Natural killer cell treated with Interleukin-12 subunit alpha and Interleukin-12 subunit beta and Interleukin-15 and Interleukin-18, amount 100 ng/mL, for 72 hours (primary cell): ENCODE data around the gene PHLPP2. TPM values are rescaled to one million over a fixed set of nuclear protein-coding genes. Genes with fewer than 3 reads are reported as not detected.
"Not testable (repeated sequence)": the region's sequence is repeated elsewhere in the genome, so short reads cannot be mapped to it uniquely, and the experiment has no call there.

Experiments
- ATAC-seq, 2 donors: fragments of 150-1000 bp; cut with Tn5 transposase in 1 of 2; sonication (Bioruptor Pico), chemical (Tn5 transposase) in 1 of 2; 2 replicates each; pipeline ENCODE4 v1.10.0; 2021
- DNase-seq: peaks from one replicate; pipeline ENCODE4 v3.0.0; 2022; ENCODE audit warnings: low spot score
- H3K27ac Mint-ChIP-seq, 2 donors: 1 replicate in 1 of 2; 2 replicates in 1 of 2; pipeline ENCODE4 v1.8.0; 2022; ENCODE audit warnings: mixed read lengths in 2 of 2, mild to moderate bottlenecking in 1 of 2, moderate library complexity in 1 of 2
- H3K27me3 Mint-ChIP-seq, 2 donors: 1 replicate in 1 of 2; 2 replicates in 1 of 2; pipeline ENCODE4 v1.8.0; 2022; ENCODE audit warnings: mixed read lengths in 2 of 2
- H3K36me3 Mint-ChIP-seq: one replicate; pipeline ENCODE4 v1.8.0; 2022; ENCODE audit warnings: mixed read lengths
- H3K4me1 Mint-ChIP-seq, 2 donors: 1 replicate in 1 of 2; 2 replicates in 1 of 2; pipeline ENCODE4 v1.8.0; 2022; ENCODE audit warnings: low read depth in 2 of 2, mixed read lengths in 2 of 2, mild to moderate bottlenecking in 1 of 2
- H3K4me3 Mint-ChIP-seq: one replicate; pipeline ENCODE4 v1.8.0; 2022; ENCODE audit warnings: mixed read lengths
- H3K9me3 Mint-ChIP-seq: 2 replicates; pipeline ENCODE4 v1.8.0; 2022; ENCODE audit warnings: mixed read lengths
- total RNA-seq, 2 donors: library from RNA; stranded (reverse); gene quantifications; one replicate each; pipeline ENCODE4 v1.2.3, GENCODE V29; 2022

The PHLPP2 gene
- total RNA-seq, 2 donors from 2014 or later: 14.4 to 15.7 TPM

- H3K36me3 Mint-ChIP-seq: peaks cover 4% of the 10 kb centered on the region
- peaks cover 0 to 5% of the 10 kb centered on the region in 2 donors for H3K4me1 Mint-ChIP-seq
- no peak for DNase-seq
- no peak for ATAC-seq
- no peaks in the 10 kb centered on the region for H3K9me3 Mint-ChIP-seq
- H3K27me3 Mint-ChIP-seq: no peaks in the 10 kb centered on the region
- no peak overlapping the region for H3K4me3 Mint-ChIP-seq
- no peak overlapping the region for H3K27ac Mint-ChIP-seq
Measured at GRCh38 chr16:71703333-71703732, 21.2 kb downstream of the PHLPP2 start.

GRCh38 chr16:71700831-71701230 lies 23.7 kb downstream of the PHLPP2 start:
- peaks cover 4% of the 10 kb centered on the region for H3K36me3 Mint-ChIP-seq
- DNase-seq (no peak), ATAC-seq (no peak)
- peaks cover 0 to 5% of the 10 kb centered on the region in 2 donors for H3K4me1 Mint-ChIP-seq
- no peak overlapping the region for H3K27ac Mint-ChIP-seq
- no peaks in the 10 kb centered on the region for H3K9me3 Mint-ChIP-seq
- no peak overlapping the region for H3K4me3 Mint-ChIP-seq
- H3K27me3 Mint-ChIP-seq: no peaks in the 10 kb centered on the region

GRCh38 chr16:71698491-71698890 lies 26.0 kb downstream of the PHLPP2 start:
- Mint-ChIP-seq H3K27ac (no peak overlapping the region), H3K36me3 (peaks cover 4% of the 10 kb centered on the region), H3K9me3 (no peaks in the 10 kb centered on the region), H3K27me3 (no peaks in the 10 kb centered on the region), H3K4me1 (peaks cover 0 to under 1% of the 10 kb centered on the region in 2 donors), H3K4me3 (no peak overlapping the region)
- ATAC-seq (no peak), DNase-seq (no peak)

GRCh38 chr16:71693164-71693563 lies 31.3 kb downstream of the PHLPP2 start:
- Mint-ChIP-seq H3K36me3 (peaks cover 7% of the 10 kb centered on the region), H3K4me1 (peaks cover 0 to 5% of the 10 kb centered on the region in 2 donors), H3K27ac (no peak overlapping the region), H3K4me3 (no peak overlapping the region), H3K27me3 (no peaks in the 10 kb centered on the region), H3K9me3 (no peaks in the 10 kb centered on the region)
- DNase-seq: no peak
- ATAC-seq: no peak

GRCh38 chr16:71689901-71690300 lies 34.6 kb downstream of the PHLPP2 start:
- Mint-ChIP-seq H3K4me1 (peaks cover 0 to 5% of the 10 kb centered on the region in 2 donors), H3K9me3 (no peaks in the 10 kb centered on the region), H3K27ac (no peak overlapping the region), H3K27me3 (no peaks in the 10 kb centered on the region), H3K36me3 (peaks cover 12% of the 10 kb centered on the region), H3K4me3 (no peak overlapping the region)
- DNase-seq (no peak), ATAC-seq (no peak)

- no peaks in the 10 kb centered on the region for H3K9me3 Mint-ChIP-seq
- DNase-seq (no peak), ATAC-seq (no peak)
- no peaks in the 10 kb centered on the region for H3K27me3 Mint-ChIP-seq
- no peaks in the 10 kb centered on the region for H3K4me1 Mint-ChIP-seq
- H3K4me3 Mint-ChIP-seq: no peak overlapping the region
- peaks cover 12% of the 10 kb centered on the region for H3K36me3 Mint-ChIP-seq
- H3K27ac Mint-ChIP-seq: no peak overlapping the region
Measured at GRCh38 chr16:71687861-71688260, 36.6 kb downstream of the PHLPP2 start.

- DNase-seq, H3K27me3 Mint-ChIP-seq, H3K4me3 Mint-ChIP-seq, ATAC-seq, H3K4me1 Mint-ChIP-seq, H3K27ac Mint-ChIP-seq, H3K9me3 Mint-ChIP-seq: not testable (repeated sequence)
- peaks cover 17% of the 10 kb centered on the region for H3K36me3 Mint-ChIP-seq
Measured at GRCh38 chr16:71684280-71684679, 40.2 kb downstream of the PHLPP2 start.

GRCh38 chr16:71681360-71681759 lies 43.1 kb downstream of the PHLPP2 start:
- H3K36me3 Mint-ChIP-seq: peaks cover 5% of the 10 kb centered on the region

GRCh38 chr16:71676236-71676635 lies 48.3 kb downstream of the PHLPP2 start:
- no peaks in the 10 kb centered on the region for H3K4me1 Mint-ChIP-seq
- no peaks in the 10 kb centered on the region for H3K9me3 Mint-ChIP-seq
- H3K4me3 Mint-ChIP-seq: no peak overlapping the region
- no peaks in the 10 kb centered on the region for H3K27me3 Mint-ChIP-seq
- ATAC-seq (no peak), DNase-seq (no peak)
- no peak overlapping the region for H3K27ac Mint-ChIP-seq
- peaks cover 6% of the 10 kb centered on the region for H3K36me3 Mint-ChIP-seq

More at GRCh38 chr16:71681360-71681759, 43.1 kb downstream of the PHLPP2 start:
- Mint-ChIP-seq H3K4me3 (no peak overlapping the region), H3K9me3 (no peaks in the 10 kb centered on the region), H3K27ac (no peak overlapping the region), H3K27me3 (no peaks in the 10 kb centered on the region), H3K4me1 (no peaks in the 10 kb centered on the region)
- ATAC-seq: no peak
- DNase-seq: no peak

- Mint-ChIP-seq H3K9me3 (no peaks in the 10 kb centered on the region), H3K27me3 (no peaks in the 10 kb centered on the region), H3K4me3 (no peak overlapping the region), H3K36me3 (peaks cover 7% of the 10 kb centered on the region), H3K27ac (no peak overlapping the region), H3K4me1 (no peaks in the 10 kb centered on the region)
- no peak for DNase-seq
- no peak for ATAC-seq
Measured at GRCh38 chr16:71675380-71675779, 49.1 kb downstream of the PHLPP2 start.

- H3K36me3 Mint-ChIP-seq: peaks cover 15% of the 10 kb centered on the region
- H3K27ac Mint-ChIP-seq: no peak overlapping the region
- ATAC-seq (no peak), DNase-seq (no peak)
- no peaks in the 10 kb centered on the region for H3K4me1 Mint-ChIP-seq
- H3K4me3 Mint-ChIP-seq: no peak overlapping the region
- no peaks in the 10 kb centered on the region for H3K27me3 Mint-ChIP-seq
- H3K9me3 Mint-ChIP-seq: no peaks in the 10 kb centered on the region
Measured at GRCh38 chr16:71674229-71674628, 50.3 kb downstream of the PHLPP2 start.

- ATAC-seq (no peak), DNase-seq (no peak)
- H3K4me3 Mint-ChIP-seq: no peak overlapping the region
- H3K36me3 Mint-ChIP-seq: peaks cover 15% of the 10 kb centered on the region
- H3K27ac Mint-ChIP-seq: no peak overlapping the region
- no peaks in the 10 kb centered on the region for H3K4me1 Mint-ChIP-seq
- no peaks in the 10 kb centered on the region for H3K9me3 Mint-ChIP-seq
- H3K27me3 Mint-ChIP-seq: no peaks in the 10 kb centered on the region
Measured at GRCh38 chr16:71673582-71673973, 50.9 kb downstream of the PHLPP2 start.

- DNase-seq: no peak
- Mint-ChIP-seq H3K27ac (no peak overlapping the region), H3K27me3 (no peaks in the 10 kb centered on the region), H3K4me1 (no peaks in the 10 kb centered on the region), H3K4me3 (no peak overlapping the region), H3K36me3 (peaks cover 15% of the 10 kb centered on the region), H3K9me3 (no peaks in the 10 kb centered on the region)
- ATAC-seq: no peak
Measured at GRCh38 chr16:71672803-71673581, 51.5 kb downstream of the PHLPP2 start.

- Mint-ChIP-seq H3K4me3 (no peak overlapping the region), H3K4me1 (no peaks in the 10 kb centered on the region), H3K36me3 (peaks cover 18% of the 10 kb centered on the region), H3K9me3 (no peaks in the 10 kb centered on the region), H3K27ac (no peak overlapping the region), H3K27me3 (no peaks in the 10 kb centered on the region)
- DNase-seq (no peak), ATAC-seq (no peak)
Measured at GRCh38 chr16:71672125-71672524, 52.4 kb downstream of the PHLPP2 start.

- ATAC-seq (no peak), DNase-seq (no peak)
- no peaks in the 10 kb centered on the region for H3K9me3 Mint-ChIP-seq
- H3K27me3 Mint-ChIP-seq: no peaks in the 10 kb centered on the region
- no peak overlapping the region for H3K4me3 Mint-ChIP-seq
- no peaks in the 10 kb centered on the region for H3K4me1 Mint-ChIP-seq
- H3K27ac Mint-ChIP-seq: no peak overlapping the region
- peaks cover 20% of the 10 kb centered on the region for H3K36me3 Mint-ChIP-seq
Measured at GRCh38 chr16:71671165-71671564, 53.3 kb downstream of the PHLPP2 start.
